ENCODE data around the gene FAM171A2.

Gene FAM171A2

DNA sequence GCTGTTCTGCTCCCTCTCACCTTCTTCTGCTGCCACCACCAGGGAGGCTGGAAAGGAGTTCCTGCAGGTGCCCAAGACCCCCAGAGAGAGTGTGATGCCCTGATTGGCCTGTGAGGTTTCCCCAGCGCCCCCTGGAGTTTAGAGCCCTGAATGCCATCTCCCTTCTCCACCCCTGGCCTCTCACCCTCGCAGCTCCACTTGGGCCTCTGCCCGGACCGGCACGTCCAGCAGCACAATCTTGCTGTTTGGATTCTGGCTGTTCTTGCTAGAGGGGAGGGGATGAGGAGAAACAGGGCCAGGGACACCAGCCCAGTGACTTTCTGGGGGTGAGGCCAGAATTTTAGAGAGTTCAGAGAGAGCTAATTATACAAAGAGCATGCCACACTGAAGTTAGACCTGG, 12.5 kb upstream of the FAM171A2 start:
- Histone ChIP-seq H3K9me3 (ENCODE audit: low read length) (no peaks in the 10 kb centered on the region), H3K9ac (ENCODE audit: low read length) (no peak overlapping the region)

DNA sequence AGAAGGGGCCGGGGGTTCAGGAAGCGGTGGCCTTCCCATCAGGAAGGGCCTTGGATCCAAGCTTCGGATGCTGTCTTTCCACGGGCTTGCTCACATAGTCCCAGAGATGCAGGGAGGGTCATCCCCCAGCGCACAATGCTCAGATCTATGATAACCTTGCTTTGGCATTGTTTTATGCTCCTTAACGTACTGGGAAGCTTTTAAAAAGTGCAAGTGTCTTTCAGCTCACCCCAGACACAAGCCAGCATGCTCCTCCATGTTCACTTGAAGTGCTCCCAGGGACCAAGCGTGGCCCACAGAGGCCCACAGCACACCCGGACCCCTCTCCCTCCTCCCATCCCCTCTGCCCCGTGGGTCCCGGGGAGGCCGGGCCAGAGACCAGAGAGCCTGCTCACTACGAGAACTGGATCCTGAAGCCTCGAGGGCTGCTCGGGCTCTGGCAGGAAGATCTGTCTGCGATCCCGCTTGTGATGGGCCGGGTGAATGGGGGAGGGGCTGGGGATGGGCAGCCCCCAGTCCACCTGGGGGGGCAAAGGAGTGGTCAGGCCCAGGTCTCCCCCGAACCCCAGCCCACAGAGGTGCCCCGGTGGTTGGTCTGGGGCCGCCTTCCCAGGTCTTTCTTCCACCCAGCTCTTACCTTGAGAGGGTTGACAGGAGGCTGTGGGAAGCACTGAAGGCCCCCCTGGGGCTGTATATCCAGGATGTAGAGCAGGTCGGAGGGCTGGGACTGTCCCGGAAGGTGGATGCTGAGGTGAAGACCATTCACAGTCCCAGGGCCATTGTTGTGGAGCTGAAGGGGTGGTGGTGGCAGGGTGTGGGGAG, 11.8 kb upstream of the FAM171A2 start:
- H3K4me3 ChIP-seq (ENCODE audit: low read depth, low read length, poor library complexity, severe bottlenecking), result no peak overlapping the region
- H3K27me3 ChIP-seq (ENCODE audit: insufficient read depth, low read length), result peaks cover 10% of the 10 kb centered on the region; the same call in 1 of the 2 replicates
- H3K79me2 ChIP-seq (ENCODE audit: insufficient read depth, low read length), result no peaks in the 10 kb centered on the region
- no peak overlapping the region for H3K27ac ChIP-seq (ENCODE audit: low read depth, low read length, poor library complexity, severe bottlenecking)
- no peak overlapping the region for H3K4me2 ChIP-seq (ENCODE audit: low read length)
- TF ChIP-seq, protein P1, sequence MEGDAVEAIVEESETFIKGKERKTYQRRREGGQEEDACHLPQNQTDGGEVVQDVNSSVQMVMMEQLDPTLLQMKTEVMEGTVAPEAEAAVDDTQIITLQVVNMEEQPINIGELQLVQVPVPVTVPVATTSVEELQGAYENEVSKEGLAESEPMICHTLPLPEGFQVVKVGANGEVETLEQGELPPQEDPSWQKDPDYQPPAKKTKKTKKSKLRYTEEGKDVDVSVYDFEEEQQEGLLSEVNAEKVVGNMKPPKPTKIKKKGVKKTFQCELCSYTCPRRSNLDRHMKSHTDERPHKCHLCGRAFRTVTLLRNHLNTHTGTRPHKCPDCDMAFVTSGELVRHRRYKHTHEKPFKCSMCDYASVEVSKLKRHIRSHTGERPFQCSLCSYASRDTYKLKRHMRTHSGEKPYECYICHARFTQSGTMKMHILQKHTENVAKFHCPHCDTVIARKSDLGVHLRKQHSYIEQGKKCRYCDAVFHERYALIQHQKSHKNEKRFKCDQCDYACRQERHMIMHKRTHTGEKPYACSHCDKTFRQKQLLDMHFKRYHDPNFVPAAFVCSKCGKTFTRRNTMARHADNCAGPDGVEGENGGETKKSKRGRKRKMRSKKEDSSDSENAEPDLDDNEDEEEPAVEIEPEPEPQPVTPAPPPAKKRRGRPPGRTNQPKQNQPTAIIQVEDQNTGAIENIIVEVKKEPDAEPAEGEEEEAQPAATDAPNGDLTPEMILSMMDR (IDR thresholded peaks at IDR 0.05; ENCODE audit: low read length), result no peak
- TF ChIP-seq EZH2 (IDR thresholded peaks at IDR 0.05; ENCODE audit: borderline replicate concordance, low read length), result no peak
- no peak overlapping the region for H3K9ac ChIP-seq (ENCODE audit: low read length)
- no peaks in the 10 kb centered on the region for H3F3A ChIP-seq (ENCODE audit: insufficient read depth, low read length)
- no peaks in the 10 kb centered on the region for H4K20me1 ChIP-seq (ENCODE audit: insufficient read depth, low read length)
- H3K9me2 ChIP-seq (ENCODE audit: low read depth, low read length), result no peaks in the 10 kb centered on the region
- H3K36me3 ChIP-seq (ENCODE audit: insufficient read depth, low read length), result no peaks in the 10 kb centered on the region
- H3K9me3 ChIP-seq (ENCODE audit: low read length), result no peaks in the 10 kb centered on the region
- H3K4me1 ChIP-seq (ENCODE audit: insufficient read depth, low read length, severe bottlenecking), result peaks cover 6% of the 10 kb centered on the region
- no peak overlapping the region for H2AFZ ChIP-seq (ENCODE audit: low read length)

More for the DNA sequence above, 12.5 kb upstream of the FAM171A2 start:
- Histone ChIP-seq H3K4me2 (ENCODE audit: low read length) (no peak overlapping the region), H3F3A (ENCODE audit: insufficient read depth, low read length) (no peaks in the 10 kb centered on the region), H3K27me3 (ENCODE audit: insufficient read depth, low read length) (peaks cover 10% of the 10 kb centered on the region; the same call in 1 of the 2 replicates), H3K27ac (ENCODE audit: low read depth, low read length, poor library complexity, severe bottlenecking) (no peak overlapping the region), H4K20me1 (ENCODE audit: insufficient read depth, low read length) (no peaks in the 10 kb centered on the region), H3K4me3 (ENCODE audit: low read depth, low read length, poor library complexity, severe bottlenecking) (no peak overlapping the region), H3K79me2 (ENCODE audit: insufficient read depth, low read length) (no peaks in the 10 kb centered on the region), H3K4me1 (ENCODE audit: insufficient read depth, low read length, severe bottlenecking) (peaks cover 6% of the 10 kb centered on the region), H3K9me2 (ENCODE audit: low read depth, low read length) (no peaks in the 10 kb centered on the region), H2AFZ (ENCODE audit: low read length) (no peak overlapping the region), H3K36me3 (ENCODE audit: insufficient read depth, low read length) (no peaks in the 10 kb centered on the region)
- TF ChIP-seq, protein P1 (IDR thresholded peaks at IDR 0.05; ENCODE audit: low read length), result peak; percentile 69
- TF ChIP-seq EZH2 (IDR thresholded peaks at IDR 0.05; ENCODE audit: borderline replicate concordance, low read length), result no peak

DNA sequence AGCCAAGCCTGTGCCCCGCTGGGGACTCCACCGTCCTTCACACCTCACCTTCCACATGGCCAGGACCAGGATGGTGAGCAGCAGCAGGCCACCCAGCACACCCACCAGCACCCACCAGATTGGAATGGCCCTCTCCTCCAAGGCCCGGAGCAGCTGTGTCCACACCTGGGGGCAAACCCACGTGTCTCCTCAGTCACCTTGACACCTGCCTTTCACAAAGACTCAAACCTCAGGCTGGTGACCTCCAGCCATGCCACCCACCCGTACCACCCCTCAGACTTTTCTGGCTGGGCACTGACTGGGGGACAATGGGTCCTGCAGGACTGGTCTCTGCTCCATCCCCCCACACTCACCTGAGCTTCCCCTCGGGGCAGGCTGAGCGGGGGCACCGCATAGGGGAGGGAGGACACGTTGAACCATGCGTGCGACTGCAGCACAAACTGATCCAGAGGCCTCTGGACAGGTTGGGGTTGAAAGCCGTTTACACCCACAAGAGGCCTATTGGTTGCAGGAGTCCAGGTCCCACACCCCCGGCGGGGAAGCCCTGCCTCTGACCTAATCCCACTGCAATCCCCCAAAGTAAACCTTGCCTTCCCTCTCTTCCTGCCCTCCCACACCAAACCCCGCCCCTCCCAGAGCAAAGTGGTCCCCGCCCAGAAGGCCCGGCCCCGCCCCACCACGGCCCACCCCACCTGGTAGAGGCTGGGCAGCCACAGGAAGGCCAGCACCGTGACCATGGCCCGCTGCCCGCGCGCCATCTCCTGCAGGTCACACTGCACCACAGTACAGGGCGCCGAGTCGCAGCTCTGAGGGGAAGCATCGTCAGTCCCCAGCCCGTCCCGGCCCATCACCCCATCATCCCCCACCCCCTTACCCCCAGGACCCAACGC, 10.9 kb upstream of the FAM171A2 start:
- no peaks in the 10 kb centered on the region for H3K9me3 ChIP-seq (ENCODE audit: low read length)
- H3K4me1 ChIP-seq (ENCODE audit: insufficient read depth, low read length, severe bottlenecking), result peaks cover 6% of the 10 kb centered on the region
- H3K9ac ChIP-seq (ENCODE audit: low read length), result no peak overlapping the region
- no peak overlapping the region for H2AFZ ChIP-seq (ENCODE audit: low read length)
- H3K9me2 ChIP-seq (ENCODE audit: low read depth, low read length), result no peaks in the 10 kb centered on the region
- no peak overlapping the region; the same call in 1 of the 2 replicates for H3K4me2 ChIP-seq (ENCODE audit: low read length)
- peaks cover 7% of the 10 kb centered on the region; the same call in 1 of the 2 replicates for H3K27me3 ChIP-seq (ENCODE audit: insufficient read depth, low read length)
- H3K27ac ChIP-seq (ENCODE audit: low read depth, low read length, poor library complexity, severe bottlenecking), result no peak overlapping the region
- no peaks in the 10 kb centered on the region for H3F3A ChIP-seq (ENCODE audit: insufficient read depth, low read length)
- no peaks in the 10 kb centered on the region for H3K36me3 ChIP-seq (ENCODE audit: insufficient read depth, low read length)
- no peaks in the 10 kb centered on the region for H4K20me1 ChIP-seq (ENCODE audit: insufficient read depth, low read length)
- no peak overlapping the region for H3K4me3 ChIP-seq (ENCODE audit: low read depth, low read length, poor library complexity, severe bottlenecking)
- H3K79me2 ChIP-seq (ENCODE audit: insufficient read depth, low read length), result no peaks in the 10 kb centered on the region
- TF ChIP-seq EZH2 (IDR thresholded peaks at IDR 0.05; ENCODE audit: borderline replicate concordance, low read length), result no peak
- TF ChIP-seq, protein P1 (IDR thresholded peaks at IDR 0.05; ENCODE audit: low read length), result no peak
